HG02798 (cell line): ENCODE data around the gene HNRNPA1.

Source experiments
- ATAC-seq: cut with Tn5 transposase; IDR thresholded peaks from one replicate; pipeline ENCODE4 v1.9.1; 2021; ENCODE audit warnings: mild to moderate bottlenecking; ENCODE audit not compliant: unreplicated experiment, poor library complexity

Gene HNRNPA1

GRCh38 chr12:54330442-54330841 lies 49.9 kb downstream of the HNRNPA1 start:
- no peak for ATAC-seq

GRCh38 chr12:54331461-54331860 lies 50.9 kb downstream of the HNRNPA1 start:
- no peak for ATAC-seq

- ATAC-seq: no peak
Measured at GRCh38 chr12:54333420-54334034, 53.0 kb downstream of the HNRNPA1 start.
